ENCODE data around the gene EEF1G.
"Not testable (repeated sequence)": the region's sequence is repeated elsewhere in the genome, so short reads cannot be mapped to it uniquely, and the experiment has no call there.

Gene EEF1G

DNA sequence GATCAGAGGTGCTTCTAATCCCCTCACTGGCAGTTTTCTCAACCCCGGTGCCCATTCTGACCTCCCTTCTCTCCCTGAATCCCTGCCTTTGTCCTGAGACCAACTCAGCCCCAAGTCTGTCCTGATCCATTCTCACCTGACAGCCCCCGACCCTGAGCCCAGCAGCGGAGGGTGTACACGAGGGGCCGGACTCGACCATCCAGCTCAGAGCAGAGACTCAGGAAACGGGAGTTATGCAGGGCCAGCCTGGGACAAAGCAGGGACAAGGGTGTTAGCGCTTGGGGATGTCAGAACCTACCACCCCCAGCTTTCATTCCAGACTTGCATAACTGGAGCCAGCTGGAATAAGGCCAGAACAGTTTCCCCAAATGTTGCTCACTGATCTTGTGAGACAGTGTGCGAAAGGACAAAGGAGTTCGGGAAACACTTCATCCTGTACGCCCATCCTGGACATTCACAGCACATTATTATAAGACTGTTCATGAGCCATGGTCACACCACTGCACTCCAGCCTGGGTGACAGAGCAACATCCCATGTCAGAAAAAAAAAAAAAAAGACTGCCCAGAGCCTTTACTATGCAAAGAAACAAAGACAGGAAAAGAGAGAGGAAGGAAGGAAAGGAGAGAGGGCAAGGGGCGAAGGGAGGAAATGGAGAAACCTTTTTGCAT lies 3.5 kb upstream of the EEF1G start:
- no peak for DNase-seq (ENCODE audit: low spot score)

DNA sequence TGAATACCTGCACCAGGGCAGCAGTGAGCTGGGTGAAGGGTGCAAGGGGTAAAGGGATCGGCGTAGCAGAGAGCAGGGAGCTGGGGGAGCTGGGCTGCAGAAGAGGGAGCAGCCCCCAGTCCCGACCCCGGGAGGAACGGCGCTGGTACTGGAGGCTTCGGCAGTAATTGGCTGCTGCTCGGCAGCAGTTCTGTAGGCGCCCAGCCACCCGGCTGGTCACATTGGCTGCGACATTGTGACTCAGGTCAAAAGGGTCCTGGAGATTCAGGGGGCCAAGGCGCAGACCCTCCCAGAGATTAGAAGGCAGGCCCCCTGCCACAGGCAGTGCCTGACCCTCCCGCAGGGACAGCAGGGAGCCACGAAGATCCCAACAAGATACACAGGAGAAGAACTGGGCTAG lies 2.1 kb upstream of the EEF1G start:
- no peak for DNase-seq (ENCODE audit: low spot score)

DNA sequence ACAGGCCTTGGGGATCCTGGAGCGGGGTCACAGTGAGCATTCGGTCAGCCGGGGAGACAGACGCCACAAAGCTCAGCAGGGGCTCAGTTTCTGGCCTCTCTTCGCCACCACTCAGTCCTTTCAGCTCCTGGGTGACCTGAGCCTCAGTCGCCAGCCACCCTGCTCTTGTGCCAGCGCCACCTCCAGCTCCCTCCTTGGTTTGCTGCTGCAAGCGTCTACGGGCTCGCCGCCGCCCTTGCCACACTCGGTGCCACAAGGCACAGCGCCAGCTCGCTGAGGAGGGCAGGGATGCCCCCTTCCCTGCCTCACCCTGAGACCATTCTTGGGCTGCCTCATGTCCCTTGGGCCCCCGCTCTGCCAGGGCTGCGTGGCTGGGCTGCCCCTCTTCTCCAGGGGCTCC lies 1.5 kb upstream of the EEF1G start:
- DNase-seq (ENCODE audit: low spot score), result peak; percentile 25

DNA sequence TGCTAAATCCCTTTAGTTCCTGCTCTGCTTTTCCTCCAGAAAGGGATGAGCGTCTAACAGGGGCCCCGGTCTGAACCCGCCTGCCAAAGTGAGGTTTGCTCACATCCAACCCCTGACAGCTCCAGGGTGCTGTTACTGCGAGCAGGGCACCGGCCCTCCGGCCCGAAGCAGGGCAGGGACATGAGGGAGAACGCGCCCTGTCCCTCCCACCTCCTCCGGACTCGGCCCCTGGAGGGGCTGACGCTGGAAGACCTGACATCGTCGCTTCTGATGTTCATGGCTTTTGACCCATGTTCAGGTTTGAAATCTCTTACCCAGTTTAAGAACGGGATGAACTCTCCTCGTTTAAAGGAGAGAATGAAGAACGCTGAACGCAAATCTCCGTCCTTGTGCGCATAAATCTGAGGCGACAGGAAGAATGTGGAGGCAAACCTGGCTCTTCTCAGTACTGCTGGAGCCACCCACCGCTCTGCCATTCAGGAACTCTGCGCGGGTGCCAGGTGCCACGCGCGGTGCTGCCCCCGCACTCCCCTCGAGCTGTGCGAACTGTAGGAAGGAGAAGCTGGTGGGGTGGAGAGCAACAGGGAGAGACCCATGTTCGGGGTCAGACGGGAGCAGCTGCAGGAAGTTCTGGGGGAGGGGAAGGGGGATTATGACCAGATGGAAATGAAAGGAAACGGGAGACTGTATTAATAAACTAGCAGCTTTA lies 826 bp upstream of the EEF1G start:
- peak; percentile 44 for DNase-seq (ENCODE audit: low spot score)

DNA sequence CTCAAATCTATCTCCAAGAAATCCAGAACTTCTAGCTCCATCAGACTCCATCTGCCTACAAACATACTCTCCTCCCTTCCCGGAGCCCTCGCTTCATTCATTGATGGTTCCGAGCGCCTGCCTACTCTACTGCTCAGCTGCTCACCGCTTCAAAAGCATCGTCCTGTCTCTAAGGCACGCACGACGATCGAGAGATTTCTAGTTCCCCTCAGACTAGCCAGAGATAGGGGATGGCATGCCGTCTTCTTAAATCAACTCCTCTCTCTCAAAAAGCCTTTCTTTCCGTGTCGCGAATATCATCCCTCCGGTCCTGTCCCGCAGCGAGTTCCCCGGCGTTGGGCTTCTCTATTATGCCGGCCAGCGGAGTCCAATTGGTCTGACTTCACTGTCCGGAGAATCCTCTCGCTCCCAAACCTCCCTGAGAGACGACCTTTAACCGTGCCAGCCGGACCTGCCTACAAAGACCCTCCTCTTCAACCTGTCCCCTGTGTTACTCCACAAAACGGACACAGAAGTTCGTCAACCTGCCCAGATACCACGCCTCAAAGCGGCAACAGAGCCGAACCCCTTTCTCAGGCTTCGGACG lies 592 bp downstream of the EEF1G start:
- DNase-seq (ENCODE audit: low spot score), result peak; percentile 29

DNA sequence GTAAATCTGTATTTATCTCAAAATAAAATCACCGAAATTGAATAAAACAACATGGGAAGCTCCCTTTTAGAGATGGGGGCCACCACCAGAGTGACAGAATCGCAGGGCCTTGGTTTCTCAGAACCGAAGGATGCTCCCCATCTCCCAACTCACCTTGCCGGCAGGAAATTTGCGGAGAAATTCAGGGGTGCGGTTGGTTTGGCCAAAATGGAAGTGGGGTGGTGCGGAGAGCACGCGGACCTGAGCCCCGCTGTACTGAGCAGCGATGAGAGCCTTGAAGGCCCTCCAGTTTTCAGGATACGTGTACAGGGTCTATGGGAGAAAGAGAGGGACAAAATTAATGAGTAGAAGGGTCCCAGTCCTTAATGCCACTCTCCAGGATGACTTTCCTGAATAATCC lies 1.3 kb downstream of the EEF1G start:
- no peak for DNase-seq (ENCODE audit: low spot score)

DNA sequence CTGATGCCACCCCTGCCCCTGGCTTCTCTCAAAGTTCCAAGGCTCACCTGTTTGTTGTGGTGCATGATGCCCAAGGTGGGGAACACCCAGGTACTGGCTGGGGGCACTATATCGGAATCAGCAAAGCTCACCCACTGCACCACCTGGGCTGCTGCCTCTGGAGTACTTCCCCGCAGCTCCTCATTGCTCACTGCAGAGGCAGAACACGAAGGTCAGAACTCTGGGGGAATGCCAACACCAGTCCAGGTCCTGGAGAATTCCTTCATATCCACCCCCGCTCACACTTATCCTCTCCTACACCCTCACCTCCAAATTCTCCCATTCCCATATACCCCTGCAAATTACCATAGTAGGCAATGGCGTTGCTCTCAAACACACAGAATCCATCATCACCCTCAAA lies 2.2 kb downstream of the EEF1G start:
- DNase-seq (ENCODE audit: low spot score), result not testable (repeated sequence)

DNA sequence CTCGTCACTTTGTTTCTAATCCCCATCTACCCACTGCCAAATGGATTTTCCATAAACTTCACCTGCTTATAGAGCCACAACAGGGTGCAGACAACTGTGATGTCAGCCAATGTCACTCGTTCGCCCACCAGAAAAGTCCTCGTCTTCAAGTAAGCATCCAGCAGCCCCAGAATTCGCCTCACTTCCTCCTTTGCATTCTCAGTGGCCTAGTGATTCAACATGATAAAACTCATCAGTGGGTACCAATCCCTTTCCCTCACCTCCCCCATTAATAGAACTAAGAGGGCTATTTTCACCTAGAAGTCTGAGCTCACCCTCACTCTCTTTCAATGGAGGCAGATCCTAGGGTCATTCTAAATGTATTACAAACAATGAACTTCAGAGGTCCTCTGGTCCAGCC lies 2.8 kb downstream of the EEF1G start:
- DNase-seq (ENCODE audit: low spot score), result not testable (repeated sequence)

DNA sequence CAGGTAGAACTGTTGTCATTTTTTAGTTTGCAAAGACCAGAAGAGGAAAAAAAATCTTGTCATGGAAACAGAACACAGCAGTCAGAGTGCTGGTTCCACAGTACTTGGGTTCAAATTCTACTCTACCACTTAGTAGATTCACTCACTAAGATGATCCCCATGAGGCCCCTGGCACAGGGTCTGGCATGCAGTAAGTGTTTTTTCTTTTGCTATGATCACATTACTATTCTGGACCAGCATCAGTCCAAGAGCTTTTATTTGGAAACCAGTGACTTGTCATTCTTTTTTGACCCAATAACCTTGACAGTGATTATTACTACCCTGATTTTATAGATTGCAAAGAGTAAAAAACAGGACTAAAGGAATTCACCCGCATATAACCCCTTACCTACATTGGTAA lies 4.1 kb downstream of the EEF1G start:
- DNase-seq (ENCODE audit: low spot score), result no peak

DNA sequence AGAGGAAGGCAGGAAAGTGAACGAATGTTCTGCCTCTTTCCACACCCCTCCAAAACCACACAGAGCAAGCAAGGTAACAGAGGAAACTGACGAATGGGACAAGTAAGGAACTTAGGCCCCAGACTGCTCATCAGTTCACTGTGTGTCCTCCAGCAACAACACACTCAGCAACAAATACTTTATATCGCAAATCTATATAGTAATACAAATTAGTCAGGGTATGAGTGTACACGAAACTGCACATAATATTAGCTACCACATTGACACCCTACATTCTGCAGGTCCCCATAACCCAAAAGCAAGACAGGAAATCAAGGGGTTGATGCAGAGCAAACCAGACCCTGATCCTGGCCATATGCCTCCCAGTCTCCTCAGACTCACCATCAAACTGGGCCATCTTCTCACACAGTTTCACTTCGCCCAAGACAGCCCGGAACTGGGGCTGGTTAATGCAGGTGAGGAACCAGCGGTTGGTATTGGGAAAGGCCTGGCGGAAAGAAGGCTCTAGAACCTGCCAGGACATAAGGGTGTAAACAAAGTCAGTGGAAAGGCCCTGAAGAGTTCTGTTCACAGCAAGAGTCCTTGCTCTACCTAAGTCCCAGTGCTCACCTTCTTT lies 6.6 kb downstream of the EEF1G start:
- no peak for DNase-seq (ENCODE audit: low spot score)

DNA sequence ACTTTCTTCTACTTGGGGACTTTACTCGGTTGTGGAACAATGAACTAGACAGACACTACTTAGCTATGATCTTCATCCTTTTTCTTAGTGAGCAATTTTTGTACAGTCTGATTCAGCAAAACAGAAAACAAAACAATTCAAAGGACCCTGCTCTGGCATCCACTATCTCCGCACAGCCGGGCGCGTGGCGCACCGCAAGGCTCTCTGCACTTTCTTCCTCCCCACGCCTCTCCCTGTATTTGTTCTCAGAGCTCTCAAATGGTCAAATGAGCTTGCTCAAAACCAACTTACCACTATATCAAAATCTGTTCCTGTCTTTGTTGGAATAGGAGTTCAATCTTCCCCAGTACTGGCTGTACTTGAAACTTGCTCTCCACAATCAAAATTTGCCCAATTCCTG lies 7.4 kb downstream of the EEF1G start:
- DNase-seq (ENCODE audit: low spot score), result no peak

DNA sequence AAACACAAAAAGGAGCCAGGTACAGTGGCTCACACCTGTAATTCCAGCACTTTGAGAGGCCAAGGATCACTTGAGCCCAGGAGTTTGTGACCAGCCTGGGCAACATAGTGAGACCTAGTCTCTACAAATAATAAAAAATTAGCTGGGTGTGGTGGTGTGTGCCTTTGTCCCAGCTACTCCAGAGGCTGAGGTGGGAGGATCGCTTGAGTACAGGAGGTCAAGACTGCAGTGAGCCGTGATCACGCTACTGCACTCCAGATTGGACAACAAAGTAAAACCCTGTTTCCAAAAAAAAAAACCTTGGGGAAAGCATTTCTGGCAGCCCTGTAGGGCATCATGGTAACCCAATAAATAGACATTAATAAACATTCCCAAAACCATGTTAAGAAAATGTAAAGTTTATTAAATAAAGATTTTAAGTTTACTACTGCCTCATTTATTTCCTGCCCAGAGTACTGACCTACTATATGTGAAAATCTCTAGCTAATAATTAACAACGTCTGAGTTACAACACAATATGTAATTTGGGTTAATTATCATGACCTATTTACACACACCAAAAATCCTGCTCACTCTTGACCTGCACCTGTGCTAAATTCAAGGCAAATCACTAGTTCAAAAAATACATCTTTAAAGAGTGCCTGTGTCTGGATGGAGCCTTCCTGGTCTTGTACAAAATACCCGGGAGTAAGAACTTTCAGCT lies 8.4 kb downstream of the EEF1G start:
- DNase-seq (ENCODE audit: low spot score), result no peak

DNA sequence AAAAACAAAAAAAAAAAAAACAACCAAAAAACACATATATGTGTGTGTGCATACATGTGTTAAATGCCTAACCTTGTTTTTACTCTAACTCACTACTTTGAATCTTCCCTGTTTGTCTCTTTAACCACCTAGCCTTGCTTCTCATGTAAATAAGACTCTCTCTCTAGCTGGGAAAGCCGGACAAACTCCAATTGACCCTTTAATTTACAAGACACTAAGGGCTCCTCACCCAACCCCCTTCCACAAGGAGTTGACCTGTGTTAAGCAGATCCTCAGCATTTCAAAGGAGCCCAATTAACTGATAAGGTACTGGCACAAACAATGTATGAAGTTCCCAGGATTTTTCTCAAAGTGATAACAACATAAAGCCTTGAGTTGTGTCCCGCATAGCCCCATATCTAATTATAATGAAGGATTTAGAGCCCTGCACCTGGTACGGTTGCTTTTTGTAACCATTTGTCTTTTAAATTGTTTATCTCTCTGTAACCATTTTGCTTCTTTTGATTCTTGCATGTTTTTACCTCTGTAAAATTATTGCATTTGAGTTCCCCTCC lies 11.9 kb downstream of the EEF1G start:
- not testable (repeated sequence) for DNase-seq (ENCODE audit: low spot score)

DNA sequence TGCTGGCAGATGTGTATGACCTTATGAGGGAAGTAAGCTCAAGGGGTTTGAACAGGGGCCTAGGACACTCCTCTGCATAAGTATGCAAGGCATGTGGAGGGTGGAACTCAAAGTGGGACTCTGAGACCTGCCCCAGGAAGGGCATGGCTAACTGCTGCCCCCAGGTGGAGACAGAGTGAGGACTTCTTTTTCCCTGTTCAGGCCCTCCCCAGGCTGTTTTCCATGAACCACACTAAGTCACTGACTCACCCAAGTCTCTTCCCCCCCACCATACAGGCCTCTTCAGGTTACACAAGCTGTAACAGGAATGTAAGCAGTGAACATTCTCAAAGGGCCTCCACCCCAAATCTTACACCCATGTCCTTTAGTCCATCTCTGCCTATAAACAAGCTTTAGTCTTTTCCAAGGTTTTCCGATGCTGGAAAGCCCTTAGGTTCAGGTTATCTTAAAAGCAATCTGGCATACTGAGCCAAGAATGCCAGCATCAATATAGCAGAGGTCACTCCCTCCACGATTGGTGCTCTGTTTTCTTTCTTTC lies 13.1 kb downstream of the EEF1G start:
- peak; percentile 91 for DNase-seq (ENCODE audit: low spot score)

DNA sequence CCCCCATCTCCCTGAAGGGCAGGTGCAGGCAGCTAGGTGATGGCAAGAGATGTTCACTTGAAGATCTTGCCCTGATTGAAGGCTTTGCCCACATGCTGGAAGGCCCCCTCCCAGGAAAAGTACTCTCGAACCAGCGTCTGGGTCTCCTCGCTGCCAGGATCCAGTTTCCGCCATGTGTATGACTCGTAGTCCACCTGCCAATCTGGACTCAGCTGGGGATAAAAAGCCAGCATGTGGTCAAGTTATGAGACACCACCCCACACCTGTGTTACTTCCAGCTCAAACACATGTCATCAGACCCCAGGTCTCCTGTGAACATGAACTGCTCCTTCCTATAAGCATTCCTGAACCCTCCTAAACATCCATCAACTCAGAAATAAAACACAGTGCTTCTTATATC lies 14.1 kb downstream of the EEF1G start:
- DNase-seq (ENCODE audit: low spot score), result not testable (repeated sequence)

DNA sequence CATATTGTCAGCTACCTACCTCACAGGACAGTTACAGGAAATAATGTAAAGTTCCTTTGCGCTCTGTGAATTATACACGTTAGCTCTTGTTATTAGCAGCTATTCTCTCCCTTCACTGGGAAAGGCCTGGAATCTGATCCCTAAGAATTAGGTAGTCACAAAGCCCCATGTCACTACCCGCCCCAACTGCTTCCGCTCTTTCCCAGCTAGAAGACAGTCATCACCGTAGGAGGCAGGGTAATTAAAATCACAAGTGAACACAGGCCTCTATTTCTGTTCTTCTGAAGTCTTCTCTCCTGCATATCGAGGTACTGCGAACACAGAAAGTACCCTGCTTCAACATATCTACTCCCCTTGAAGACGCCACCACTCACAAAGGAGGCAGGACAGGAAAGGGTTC lies 14.5 kb downstream of the EEF1G start:
- DNase-seq (ENCODE audit: low spot score), result no peak

DNA sequence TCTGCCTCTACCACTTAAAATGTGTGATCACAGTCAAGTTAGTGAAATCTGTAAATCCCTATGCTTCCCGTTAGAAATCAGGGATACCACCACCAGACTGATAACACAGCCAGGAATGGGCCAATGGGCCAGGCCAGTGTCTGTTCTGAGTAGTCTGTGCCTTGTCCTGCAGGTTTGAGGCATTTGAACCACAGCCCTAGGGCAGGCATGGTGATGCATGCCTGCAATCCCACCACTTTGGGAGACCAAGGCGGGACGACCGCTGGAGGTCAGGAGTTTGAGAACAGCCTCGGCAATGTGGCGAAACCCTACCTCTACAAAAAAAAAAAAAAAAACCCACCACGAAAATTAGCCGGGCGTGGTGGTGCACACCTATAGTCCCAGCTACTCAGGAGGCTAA lies 15.0 kb downstream of the EEF1G start:
- DNase-seq (ENCODE audit: low spot score), result no peak

DNA sequence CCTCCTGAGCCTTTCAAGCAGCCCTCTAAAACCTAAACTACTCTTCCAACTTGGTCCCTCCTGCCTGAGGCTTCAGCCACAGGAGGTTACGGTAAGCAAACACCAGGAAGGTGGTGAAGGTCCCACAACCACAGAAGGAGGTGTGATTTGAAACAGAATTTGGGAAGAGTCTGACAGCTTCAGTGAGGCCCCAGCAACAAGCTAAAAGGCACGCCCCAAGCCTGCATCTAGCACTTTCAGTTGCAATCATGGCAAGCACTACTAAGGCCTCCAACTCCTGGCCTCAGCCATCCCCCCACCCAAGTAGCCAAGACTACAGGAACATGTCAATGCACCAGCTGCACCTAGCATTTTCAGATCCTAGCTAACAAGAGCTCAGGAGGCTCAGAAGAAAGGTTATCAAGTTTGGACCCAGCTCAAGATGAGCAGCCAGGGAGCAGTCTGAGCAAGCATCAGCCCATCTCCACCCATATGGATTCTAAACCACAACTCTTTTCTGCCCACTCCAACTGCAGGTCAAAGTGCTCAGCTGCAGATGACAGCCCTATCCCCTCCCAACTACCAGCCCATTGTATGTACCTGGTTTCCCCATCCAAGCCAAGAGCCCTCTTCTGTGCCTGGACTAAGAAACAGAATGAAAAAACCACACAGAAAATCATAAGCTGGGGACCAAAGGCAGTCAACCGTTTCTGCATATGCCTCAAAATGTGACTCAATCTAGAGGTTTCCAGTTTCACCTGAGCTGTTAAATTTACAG lies 16.6 kb downstream of the EEF1G start:
- no peak for DNase-seq (ENCODE audit: low spot score)

DNA sequence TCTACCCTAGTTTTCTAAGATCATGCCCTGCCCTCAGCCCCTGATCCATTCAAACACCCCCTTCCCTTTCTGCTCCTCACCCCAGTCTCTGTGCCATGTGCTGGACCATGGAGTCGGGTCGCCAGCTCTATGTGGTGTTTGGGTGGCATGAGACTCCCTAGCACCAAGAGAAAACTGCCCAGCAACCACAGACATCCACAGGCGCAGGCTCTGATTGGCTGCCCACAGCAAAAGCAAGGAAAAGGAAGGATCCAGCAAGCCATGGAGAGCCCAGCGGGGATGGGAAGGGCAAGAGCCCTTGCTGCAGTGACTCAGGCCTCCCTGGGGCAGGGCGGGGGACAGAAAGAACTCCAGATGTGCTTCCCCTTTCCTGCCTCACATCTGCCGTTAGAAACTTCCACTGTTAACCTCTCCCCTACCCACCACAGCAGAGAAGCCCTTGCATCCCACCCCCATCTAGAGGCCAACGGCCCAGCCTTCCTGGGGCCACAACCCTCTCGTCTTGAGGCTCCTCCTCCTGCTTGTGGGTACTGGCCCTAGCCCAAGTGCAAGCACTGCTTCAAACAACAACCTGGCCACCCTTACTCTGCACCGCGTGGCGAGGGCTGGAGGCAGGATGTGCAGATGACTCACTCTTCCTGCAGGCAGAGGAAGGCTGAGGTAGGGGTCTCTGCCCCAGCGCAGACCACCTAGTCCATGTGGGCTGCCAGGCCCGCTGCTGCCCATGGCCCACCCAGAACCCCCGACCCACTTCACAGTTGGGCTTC lies 17.4 kb downstream of the EEF1G start:
- DNase-seq (ENCODE audit: low spot score), result peak; percentile 96

DNA sequence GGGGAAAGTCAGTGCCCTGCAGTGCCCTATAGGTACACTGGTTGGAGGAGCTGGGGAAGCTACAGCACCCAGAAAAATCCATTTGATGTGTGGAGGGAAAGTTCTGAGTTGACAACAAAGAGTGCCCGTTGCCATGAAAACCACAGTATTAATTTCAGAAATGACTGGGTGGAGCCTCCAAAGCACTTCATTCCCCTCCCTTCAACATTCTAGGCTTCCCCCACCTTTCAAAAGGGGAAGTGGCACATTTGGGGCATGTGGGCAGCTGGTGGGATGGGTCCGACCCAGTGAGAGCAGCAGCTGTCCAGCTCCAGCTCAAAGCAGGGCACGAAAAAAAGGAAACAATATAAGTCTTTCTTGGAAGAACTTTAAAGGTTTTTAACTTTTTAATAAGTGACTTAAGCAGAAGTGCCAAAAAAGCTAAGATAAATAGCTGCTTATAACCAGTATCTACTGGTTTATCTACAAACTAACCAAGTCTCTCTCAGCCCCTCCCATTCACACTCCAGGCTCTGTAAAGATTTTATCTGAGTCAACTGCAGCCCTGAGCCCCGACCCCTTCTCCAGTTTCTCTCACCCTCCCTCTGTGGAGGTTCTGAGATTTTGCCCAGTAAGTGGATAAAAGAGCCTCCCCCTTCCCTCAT lies 18.1 kb downstream of the EEF1G start:
- no peak for DNase-seq (ENCODE audit: low spot score)
